GM12878 (cell line): ENCODE data around the gene GRIK2.

ENCODE experiments used
- ASH2L ChIP-seq: fragments of 300-600, 200-600 bp; sonication (generic); IDR thresholded peaks from 2 replicates; pipeline ENCODE4 v1.6.1; 2017; ENCODE audit warnings: low read depth, mild to moderate bottlenecking, borderline replicate concordance
- BHLHE40 ChIP-seq, 2 experiments: fragments of 450-650 bp in 1 of 2; IDR thresholded peaks; 2 replicates each; pipeline ENCODE4 v1.6.1; 2011 to 2017; ENCODE audit warnings: low read depth in 2 of 2, borderline replicate concordance in 1 of 2, improper control_type of control experiment in 1 of 2, low read length in 1 of 2, mild to moderate bottlenecking in 1 of 2
- CBX5 ChIP-seq: sonication (generic); IDR thresholded peaks from 2 replicates; pipeline ENCODE4 v1.6.1; 2016; ENCODE audit warnings: low read depth, moderate library complexity, mild to moderate bottlenecking, inconsistent platforms
- CEBPZ ChIP-seq: fragments of 150-350 bp; IDR thresholded peaks from 2 replicates; pipeline ENCODE4 v1.6.1; 2016; ENCODE audit warnings: low read depth, low read length
- FOXM1 ChIP-seq: IDR thresholded peaks from 2 replicates; pipeline ENCODE4 v1.6.1; 2012; ENCODE audit warnings: low read depth, mild to moderate bottlenecking, inconsistent platforms, low read length, moderate library complexity
- MYB ChIP-seq: fragments of 150-350 bp; IDR thresholded peaks from 2 replicates; pipeline ENCODE4 v1.6.1; 2014; ENCODE audit warnings: mild to moderate bottlenecking, low read depth, low read length, borderline replicate concordance
- NFYA ChIP-seq: IDR thresholded peaks from 2 replicates; pipeline ENCODE4 v1.6.1; 2011; ENCODE audit warnings: low read depth, mild to moderate bottlenecking, low read length, improper control_type of control experiment, borderline replicate concordance
- POLR2A ChIP-seq: IDR thresholded peaks from 2 replicates; pipeline ENCODE4 v1.6.1; 2011; ENCODE audit warnings: low read depth, mild to moderate bottlenecking, low read length
- RAD21 ChIP-seq: IDR thresholded peaks from 2 replicates; pipeline ENCODE4 v1.6.1; 2011; ENCODE audit warnings: mild to moderate bottlenecking, low read depth, low read length, moderate library complexity; ENCODE audit not compliant: insufficient read depth
- RELA ChIP-seq: fragments of 450-650 bp; IDR thresholded peaks from 2 replicates; pipeline ENCODE4 v1.8.0; 2014; ENCODE audit warnings: borderline replicate concordance; ENCODE audit not compliant: partially characterized antibody
- USF2 ChIP-seq: IDR thresholded peaks from 2 replicates; pipeline ENCODE4 v1.6.1; 2011; ENCODE audit warnings: low read depth, low read length, improper control_type of control experiment, borderline replicate concordance

GRCh38 chr6:101626269-101626668, 232.8 kb downstream of the GRIK2 start:
- TF ChIP-seq FOXM1 (no peak), NFYA (no peak), CBX5 (no peak), MYB (no peak), BHLHE40 (IDR thresholded peaks at IDR 0.05; ENCODE audit: borderline replicate concordance in 1 of 2, low read depth in 2 of 2, low read length in 1 of 2) (no peak), RELA (no peak), ASH2L (no peak), RAD21 (no peak), POLR2A (no peak), CEBPZ (no peak), USF2 (no peak)
